Upper lobe of right lung (tissue), 1 donor: Measurements from ENCODE around the gene PAFAH1B2. TPM values are rescaled to one million over a fixed set of nuclear protein-coding genes. Genes with fewer than 3 reads are reported as not detected.
A peak's percentile ranks its signal among the peaks of the same experiment; 100 is the strongest.

Source experiments
- ATAC-seq: fragments of 200-7000 bp; cut with Tn5 transposase; one replicate; pipeline ENCODE4 v1.9.1; 2020; ENCODE audit warnings: mild to moderate bottlenecking, moderate library complexity
- DNase-seq: peaks from one replicate; pipeline ENCODE4 v3.0.0-alpha.2; 2020
- H3K27ac ChIP-seq: fragments of 200-600 bp; one replicate; pipeline ENCODE4 v1.8.0; 2022
- H3K27me3 ChIP-seq: fragments of 200-600 bp; one replicate; pipeline ENCODE4 v1.8.0; 2022; ENCODE audit warnings: mild to moderate bottlenecking
- H3K36me3 ChIP-seq: fragments of 200-600 bp; one replicate; pipeline ENCODE4 v1.8.0; 2022
- H3K4me1 ChIP-seq: fragments of 200-600 bp; one replicate; pipeline ENCODE4 v1.8.0; 2022
- H3K4me3 ChIP-seq: fragments of 200-600 bp; one replicate; pipeline ENCODE4 v1.8.0; 2022; ENCODE audit warnings: mild to moderate bottlenecking
- H3K9me3 ChIP-seq: fragments of 200-600 bp; one replicate; pipeline ENCODE4 v1.8.0; 2022
- intact Hi-C: fragments of 100-400 bp; cut with DNase I; formaldehyde crosslinking; loops from one replicate; pipeline ENCODE4 v1.11.0; 2022
- total RNA-seq: library from RNA; stranded (reverse); fragmentation: NEBNext Ultra II Directional; extraction: Animal tissue kit (Norgen Biotek cat#: 25700); gene quantifications from one replicate; pipeline ENCODE4 v1.2.1, GENCODE V29; 2021
- TF ChIP-seq, protein P1 (sequence below): fragments of 200-600 bp; IDR thresholded peaks from one replicate; pipeline ENCODE4 v1.8.0; 2022; ENCODE audit warnings: antibody characterized with exemption
- donor health status: DM: no; HTN: yes; CAD: no; lungs with severe emphysema.

The PAFAH1B2 gene
- total RNA-seq, 1 donor from 2014 or later: 86.9 TPM

DNA sequence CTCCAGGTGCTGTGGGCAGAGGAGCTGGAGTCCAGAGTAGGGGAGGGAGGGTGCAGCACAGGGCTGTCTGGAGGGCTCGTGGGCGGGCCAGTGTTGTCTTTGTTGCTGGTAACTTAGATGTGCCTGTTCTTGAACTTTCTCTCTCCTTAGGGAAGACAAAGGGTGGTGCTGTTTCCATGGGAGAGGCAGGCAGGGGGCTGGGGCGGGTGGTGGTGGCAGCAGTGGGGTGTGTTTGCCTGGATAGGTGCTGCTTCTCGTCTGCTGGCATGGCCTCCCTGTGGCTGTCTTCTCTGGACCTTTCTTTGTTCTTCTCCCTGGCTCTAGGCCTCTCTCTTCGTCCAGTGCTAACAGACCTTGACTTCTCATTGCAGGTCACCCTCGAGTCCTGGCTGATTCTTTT is 42.9 kb downstream of the PAFAH1B2 start:
- H3K9me3 ChIP-seq: no peaks in the 10 kb centered on the region
- ATAC-seq (no peak), DNase-seq (no peak)
- H3K27me3 ChIP-seq: no peaks in the 10 kb centered on the region
- intact Hi-C loops: no loop called here
- no peaks in the 10 kb centered on the region for H3K4me1 ChIP-seq
- TF ChIP-seq, protein P1, sequence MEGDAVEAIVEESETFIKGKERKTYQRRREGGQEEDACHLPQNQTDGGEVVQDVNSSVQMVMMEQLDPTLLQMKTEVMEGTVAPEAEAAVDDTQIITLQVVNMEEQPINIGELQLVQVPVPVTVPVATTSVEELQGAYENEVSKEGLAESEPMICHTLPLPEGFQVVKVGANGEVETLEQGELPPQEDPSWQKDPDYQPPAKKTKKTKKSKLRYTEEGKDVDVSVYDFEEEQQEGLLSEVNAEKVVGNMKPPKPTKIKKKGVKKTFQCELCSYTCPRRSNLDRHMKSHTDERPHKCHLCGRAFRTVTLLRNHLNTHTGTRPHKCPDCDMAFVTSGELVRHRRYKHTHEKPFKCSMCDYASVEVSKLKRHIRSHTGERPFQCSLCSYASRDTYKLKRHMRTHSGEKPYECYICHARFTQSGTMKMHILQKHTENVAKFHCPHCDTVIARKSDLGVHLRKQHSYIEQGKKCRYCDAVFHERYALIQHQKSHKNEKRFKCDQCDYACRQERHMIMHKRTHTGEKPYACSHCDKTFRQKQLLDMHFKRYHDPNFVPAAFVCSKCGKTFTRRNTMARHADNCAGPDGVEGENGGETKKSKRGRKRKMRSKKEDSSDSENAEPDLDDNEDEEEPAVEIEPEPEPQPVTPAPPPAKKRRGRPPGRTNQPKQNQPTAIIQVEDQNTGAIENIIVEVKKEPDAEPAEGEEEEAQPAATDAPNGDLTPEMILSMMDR: no peak
- H3K27ac ChIP-seq: no peak overlapping the region
- no peak overlapping the region for H3K4me3 ChIP-seq
- peaks cover 46% of the 10 kb centered on the region for H3K36me3 ChIP-seq

DNA sequence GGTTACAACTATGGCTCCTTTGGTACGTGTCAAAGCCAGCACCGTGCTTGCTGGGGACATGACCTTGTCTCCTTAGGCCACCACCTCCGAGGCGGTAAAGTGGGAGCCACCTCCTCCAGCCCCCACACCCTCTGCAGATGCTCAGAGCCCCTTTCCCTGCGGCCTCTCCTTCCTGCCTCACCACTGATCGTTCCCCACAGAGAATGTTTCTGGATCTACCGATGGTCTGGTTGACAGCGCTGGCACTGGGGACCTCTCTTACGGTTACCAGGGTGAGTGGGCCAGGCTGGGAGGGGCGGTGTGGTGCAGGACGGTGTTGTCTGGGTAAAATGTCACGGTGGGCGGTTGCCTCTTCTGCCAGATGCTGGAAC is 43.3 kb downstream of the PAFAH1B2 start:
- DNase-seq: no peak
- H3K27me3 ChIP-seq: no peaks in the 10 kb centered on the region
- H3K9me3 ChIP-seq: no peaks in the 10 kb centered on the region
- TF ChIP-seq, protein P1: no peak
- peaks cover 46% of the 10 kb centered on the region for H3K36me3 ChIP-seq
- no peak for ATAC-seq
- intact Hi-C loops: no loop called here
- H3K4me1 ChIP-seq: no peaks in the 10 kb centered on the region
- H3K27ac ChIP-seq: no peak overlapping the region
- no peak overlapping the region for H3K4me3 ChIP-seq

DNA sequence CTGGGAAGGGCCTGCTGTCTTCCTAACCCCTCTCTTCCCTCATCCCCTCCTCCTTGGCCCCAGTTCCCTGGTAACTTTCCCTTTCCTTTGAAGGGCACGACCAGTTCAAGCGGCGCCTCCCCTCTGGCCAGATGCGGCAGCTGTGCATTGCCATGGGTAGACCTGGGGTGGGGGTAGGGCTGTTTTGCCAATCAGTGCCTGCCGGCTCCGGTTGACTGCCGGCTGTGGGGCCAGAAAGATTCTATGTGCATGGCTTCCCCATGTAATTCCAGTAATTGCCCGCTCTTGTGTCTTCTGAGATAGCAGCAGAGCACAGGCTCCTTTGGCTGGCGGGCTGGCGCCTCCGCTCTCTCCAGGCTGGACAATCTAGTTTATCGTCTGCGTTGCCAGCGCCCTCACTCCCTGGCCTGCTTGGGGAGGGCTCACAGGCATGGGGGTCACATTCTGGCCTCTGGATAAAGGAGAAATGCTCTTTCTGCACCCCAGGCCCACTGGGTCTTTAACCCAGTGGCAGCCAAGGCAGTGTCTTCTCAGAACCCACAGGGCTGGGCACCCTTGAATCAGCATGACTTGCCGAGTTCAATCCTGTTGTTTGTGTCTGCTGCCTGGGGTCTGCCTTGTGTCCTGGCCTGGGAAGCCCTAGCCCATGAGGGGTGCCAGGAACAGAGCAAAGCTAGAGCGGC is 43.9 kb downstream of the PAFAH1B2 start:
- H3K4me3 ChIP-seq: no peak overlapping the region
- H3K27ac ChIP-seq: peak overlapping the region; percentile 63
- peak; percentile 61 for DNase-seq
- H3K36me3 ChIP-seq: peaks cover 46% of the 10 kb centered on the region
- H3K4me1 ChIP-seq: no peaks in the 10 kb centered on the region
- intact Hi-C loops: no loop called here
- TF ChIP-seq, protein P1: no peak
- H3K9me3 ChIP-seq: no peaks in the 10 kb centered on the region
- no peak for ATAC-seq
- no peaks in the 10 kb centered on the region for H3K27me3 ChIP-seq

DNA sequence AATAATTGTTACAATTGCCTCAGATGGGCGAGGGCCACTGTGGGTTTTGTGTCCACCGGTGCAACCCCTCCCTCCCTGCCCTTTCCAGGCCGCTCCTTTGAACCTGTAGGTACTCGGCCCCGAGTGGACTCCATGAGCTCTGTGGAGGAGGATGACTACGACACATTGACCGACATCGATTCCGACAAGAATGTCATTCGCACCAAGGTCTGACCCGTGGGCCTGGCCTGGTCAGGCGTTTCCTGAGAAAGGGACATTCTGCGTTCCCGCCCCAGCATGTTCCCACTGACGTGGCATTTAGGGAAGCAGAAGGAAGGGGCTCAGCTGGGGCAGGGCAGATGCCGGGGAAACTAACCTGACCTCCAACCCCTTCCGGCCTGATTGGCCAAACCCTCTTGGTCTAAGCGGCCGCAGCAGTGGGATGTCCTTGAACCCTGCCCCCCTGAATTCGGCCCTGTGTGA is 44.6 kb downstream of the PAFAH1B2 start:
- H3K27ac ChIP-seq: peak overlapping the region; percentile 63
- no peaks in the 10 kb centered on the region for H3K4me1 ChIP-seq

DNA sequence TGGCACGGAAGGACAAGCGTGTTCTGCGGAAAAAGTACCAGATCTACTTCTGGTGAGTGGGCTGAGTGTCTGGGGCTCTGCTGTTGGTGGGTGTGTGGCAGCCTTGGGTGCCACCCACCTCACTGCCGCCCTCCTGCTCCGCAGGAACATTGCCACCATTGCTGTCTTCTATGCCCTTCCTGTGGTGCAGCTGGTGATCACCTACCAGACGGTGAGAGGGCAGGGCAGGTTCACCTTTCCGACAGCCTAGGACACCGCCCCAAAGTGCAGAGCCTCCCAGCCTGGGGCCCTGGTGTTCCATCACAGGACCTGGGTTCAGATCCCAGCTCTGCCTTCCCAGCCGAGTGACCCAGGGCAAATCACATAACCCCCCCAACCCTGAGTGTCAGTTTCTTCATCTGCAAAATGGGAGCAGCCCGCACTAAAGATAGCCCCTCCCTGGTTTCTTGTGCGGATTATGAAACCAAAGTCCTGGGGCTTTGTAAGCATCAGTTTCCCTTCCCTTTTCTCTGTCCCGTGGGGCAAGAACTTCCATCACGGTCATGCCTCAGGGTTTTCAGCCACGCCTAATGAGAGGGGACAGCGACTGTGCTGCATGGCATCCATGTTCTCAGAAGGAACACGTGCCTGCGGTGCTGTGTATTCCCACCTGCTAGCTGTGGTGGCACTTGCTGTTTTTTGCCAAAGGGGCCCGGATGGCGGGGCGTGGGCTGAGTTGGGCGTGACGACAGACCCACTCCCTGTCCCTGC is 45.3 kb downstream of the PAFAH1B2 start:
- DNase-seq: peak; percentile 76
- peaks cover 46% of the 10 kb centered on the region for H3K36me3 ChIP-seq
- H3K9me3 ChIP-seq: no peaks in the 10 kb centered on the region
- intact Hi-C loops: no loop called here
- no peaks in the 10 kb centered on the region for H3K4me1 ChIP-seq
- H3K27me3 ChIP-seq: no peaks in the 10 kb centered on the region
- H3K4me3 ChIP-seq: no peak overlapping the region
- TF ChIP-seq, protein P1: no peak
- peak; percentile 71 for ATAC-seq
- H3K27ac ChIP-seq: peak overlapping the region; percentile 63

More for the DNA sequence above, 44.6 kb downstream of the PAFAH1B2 start:
- intact Hi-C loops: no loop called here
- Histone ChIP-seq H3K36me3 (peaks cover 45% of the 10 kb centered on the region), H3K4me3 (no peak overlapping the region), H3K9me3 (no peaks in the 10 kb centered on the region), H3K27me3 (no peaks in the 10 kb centered on the region)
- DNase-seq (peak; percentile 80), ATAC-seq (peak; percentile 62)
- TF ChIP-seq, protein P1: no peak
